ENCODE data around the gene TBC1D1. TPM values are rescaled to one million over a fixed set of nuclear protein-coding genes. Genes with fewer than 3 reads are reported as not detected.

The TBC1D1 gene
- total RNA-seq, 4 donors from 2014 or later = 56.4 to 127 (median 94.8) TPM

DNA sequence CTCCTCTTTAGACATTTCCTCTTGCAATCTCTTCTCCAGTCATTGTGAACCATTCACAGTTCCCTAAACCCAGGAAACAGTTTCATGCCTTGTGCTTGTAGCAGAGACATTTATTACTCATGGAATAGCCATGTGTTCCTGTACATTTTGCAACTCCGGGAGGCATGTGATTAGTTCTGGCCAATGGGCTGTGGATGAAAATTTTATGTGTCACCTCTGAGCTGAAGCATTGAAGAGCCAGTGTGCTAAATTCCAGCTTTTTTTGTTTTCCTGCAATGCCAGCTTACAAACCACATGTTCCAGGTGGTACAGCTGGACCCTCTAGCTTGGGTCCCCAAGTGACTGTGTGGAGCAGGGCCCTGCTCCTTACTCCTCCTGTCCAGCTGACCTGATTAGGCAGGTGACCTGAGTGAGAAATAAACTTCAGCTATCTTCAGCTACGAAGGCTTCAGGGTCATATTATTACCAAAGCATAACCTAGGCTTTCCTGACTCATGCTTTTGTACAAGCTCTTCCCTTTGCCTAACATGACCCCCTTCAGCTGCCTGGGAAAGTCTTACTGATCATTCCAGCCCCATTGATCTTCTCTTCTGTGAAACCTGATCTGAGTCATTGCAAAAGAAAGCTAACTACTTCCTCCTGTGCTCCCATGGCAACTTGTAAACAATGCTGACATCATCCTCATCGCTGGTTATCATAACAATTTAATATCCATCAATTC, 269.8 kb downstream of the TBC1D1 start:
- no peak for DNase-seq (ENCODE audit: low spot score)
- TF ChIP-seq, protein P1, sequence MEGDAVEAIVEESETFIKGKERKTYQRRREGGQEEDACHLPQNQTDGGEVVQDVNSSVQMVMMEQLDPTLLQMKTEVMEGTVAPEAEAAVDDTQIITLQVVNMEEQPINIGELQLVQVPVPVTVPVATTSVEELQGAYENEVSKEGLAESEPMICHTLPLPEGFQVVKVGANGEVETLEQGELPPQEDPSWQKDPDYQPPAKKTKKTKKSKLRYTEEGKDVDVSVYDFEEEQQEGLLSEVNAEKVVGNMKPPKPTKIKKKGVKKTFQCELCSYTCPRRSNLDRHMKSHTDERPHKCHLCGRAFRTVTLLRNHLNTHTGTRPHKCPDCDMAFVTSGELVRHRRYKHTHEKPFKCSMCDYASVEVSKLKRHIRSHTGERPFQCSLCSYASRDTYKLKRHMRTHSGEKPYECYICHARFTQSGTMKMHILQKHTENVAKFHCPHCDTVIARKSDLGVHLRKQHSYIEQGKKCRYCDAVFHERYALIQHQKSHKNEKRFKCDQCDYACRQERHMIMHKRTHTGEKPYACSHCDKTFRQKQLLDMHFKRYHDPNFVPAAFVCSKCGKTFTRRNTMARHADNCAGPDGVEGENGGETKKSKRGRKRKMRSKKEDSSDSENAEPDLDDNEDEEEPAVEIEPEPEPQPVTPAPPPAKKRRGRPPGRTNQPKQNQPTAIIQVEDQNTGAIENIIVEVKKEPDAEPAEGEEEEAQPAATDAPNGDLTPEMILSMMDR (IDR thresholded peaks at IDR 0.05) = no peak

DNA sequence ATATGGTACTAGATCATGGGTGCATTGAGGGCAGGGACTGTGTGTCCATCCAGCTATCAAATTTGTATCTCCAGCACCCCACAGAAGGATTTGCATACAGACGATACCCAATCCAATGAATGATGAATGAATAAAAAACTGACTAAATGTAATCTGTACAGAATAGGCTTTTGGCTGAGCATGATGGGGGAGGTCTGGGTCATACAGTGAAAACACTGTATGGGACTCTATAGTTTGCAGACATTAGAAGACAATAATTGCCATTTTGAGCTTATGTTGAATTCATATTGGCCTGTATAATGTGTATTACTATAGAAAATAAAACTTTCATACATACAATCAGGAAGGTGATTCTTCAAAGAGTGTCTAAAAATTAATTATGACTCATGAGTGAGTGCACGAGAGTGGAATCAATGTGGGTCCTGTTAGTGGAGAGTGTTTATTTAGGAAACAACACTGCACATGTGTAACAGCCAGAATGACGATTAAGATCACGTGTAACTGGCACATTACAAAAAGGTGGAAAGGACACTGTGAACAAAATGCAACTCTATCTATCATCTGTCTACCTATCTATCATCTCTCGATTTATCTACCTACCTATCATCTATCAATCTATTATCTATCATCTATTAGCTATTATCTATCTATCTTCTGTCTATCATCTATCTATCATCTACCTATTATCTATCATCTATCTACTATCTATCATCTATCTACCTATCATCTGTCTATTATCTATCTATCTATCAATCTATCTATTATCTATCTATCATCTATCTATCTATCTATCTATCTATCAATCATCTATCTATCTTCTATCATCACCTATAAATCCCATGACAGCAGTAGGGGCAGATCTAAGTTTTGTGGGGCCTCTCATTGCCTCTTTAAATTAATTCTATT, 270.6 kb downstream of the TBC1D1 start:
- DNase-seq (ENCODE audit: low spot score) = no peak
- peak; percentile 19 for ATAC-seq (ENCODE audit: low FRiP score)
- TF ChIP-seq, protein P1 (IDR thresholded peaks at IDR 0.05) = no peak

More for the DNA sequence above, 269.8 kb downstream of the TBC1D1 start:
- peak; percentile 85 for ATAC-seq (ENCODE audit: low FRiP score)

DNA sequence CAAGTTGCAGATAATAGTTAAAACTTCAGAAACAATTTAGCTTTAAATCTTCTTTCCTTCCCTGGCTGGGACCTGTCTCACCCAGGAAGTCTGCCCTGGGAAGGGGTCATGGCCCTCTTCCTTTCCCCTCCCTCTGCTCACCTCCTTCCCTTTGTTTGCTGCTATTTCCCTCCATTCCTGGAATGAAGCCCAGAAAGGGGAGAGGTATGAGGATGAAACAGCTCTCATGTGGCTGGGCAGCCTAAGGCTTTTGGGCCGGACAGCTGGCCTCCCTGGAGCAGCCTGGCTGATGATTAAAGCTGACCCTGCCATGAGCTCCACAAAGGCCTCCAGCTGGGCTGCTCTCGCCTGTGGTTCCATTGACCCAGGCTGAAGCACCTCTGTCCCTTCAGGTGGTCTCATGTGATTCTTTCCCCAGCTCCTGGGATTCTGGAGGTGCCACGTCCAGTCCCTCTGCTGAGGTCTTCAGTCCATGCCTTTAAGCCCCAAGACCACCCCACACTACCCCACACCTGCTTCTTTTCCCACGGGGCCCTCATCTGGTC, 271.4 kb downstream of the TBC1D1 start:
- ATAC-seq (ENCODE audit: low FRiP score) (no peak), DNase-seq (ENCODE audit: low spot score) (no peak)
- TF ChIP-seq, protein P1 (IDR thresholded peaks at IDR 0.05) = no peak

DNA sequence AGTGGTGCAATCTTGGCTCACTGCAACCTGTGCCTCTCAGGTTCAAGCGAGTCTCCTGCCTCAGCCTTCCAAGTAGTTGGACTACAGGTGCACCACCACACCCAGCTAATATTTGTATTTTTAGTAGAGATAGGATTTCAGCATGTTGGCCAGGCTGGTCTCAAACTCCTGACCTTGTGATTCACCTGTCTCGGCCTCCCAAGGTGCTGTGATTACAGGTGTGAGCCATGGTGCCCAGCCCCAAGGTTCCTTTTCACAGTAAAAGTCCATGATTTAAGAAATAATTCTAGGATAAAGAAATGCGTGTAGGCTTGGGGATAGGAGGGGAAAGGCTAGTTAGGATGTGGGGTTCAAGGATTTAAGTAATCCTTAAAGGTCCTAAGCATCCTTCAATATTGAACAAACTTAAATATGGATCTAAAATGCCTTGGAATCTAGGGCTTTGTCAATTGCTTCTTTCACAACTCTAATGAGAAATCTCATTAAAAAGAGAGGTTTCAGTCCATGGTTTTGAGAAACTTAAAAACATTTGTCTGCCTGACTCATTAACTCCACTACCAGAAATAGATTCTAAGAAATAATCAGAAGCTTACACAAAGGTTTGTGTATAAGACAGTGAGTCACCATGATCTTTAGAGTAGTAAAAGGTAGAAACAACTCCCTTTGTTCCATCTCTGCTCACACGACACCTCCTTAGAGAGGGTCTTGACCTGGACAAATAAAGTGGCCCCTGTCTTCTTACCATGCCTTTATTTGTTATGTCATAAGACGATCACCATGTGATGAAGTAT, 272.5 kb downstream of the TBC1D1 start:
- ATAC-seq (ENCODE audit: low FRiP score) = no peak
- DNase-seq (ENCODE audit: low spot score) = no peak
- TF ChIP-seq, protein P1 (IDR thresholded peaks at IDR 0.05) = no peak

DNA sequence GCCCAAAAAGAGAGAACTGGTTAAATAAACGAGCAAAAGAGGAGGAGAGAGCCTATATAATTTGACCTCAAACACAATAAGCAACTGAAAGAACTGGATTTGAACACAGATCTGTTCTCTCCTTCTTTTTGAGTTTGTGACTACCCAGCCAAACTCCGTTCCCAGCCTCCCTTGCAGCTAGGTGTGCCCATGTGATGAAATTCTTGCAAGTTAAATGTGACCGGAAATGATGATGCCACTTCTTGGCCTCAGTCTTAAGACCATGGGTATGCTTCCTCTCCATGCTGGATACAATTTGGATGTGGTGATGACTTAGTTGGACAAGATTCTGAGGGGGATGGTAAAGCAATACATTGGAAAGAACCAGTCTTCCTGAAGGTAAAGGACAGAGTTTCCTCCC, 273.5 kb downstream of the TBC1D1 start:
- no peak for DNase-seq (ENCODE audit: low spot score)
- no peak for ATAC-seq (ENCODE audit: low FRiP score)
- TF ChIP-seq, protein P1 (IDR thresholded peaks at IDR 0.05) = no peak

DNA sequence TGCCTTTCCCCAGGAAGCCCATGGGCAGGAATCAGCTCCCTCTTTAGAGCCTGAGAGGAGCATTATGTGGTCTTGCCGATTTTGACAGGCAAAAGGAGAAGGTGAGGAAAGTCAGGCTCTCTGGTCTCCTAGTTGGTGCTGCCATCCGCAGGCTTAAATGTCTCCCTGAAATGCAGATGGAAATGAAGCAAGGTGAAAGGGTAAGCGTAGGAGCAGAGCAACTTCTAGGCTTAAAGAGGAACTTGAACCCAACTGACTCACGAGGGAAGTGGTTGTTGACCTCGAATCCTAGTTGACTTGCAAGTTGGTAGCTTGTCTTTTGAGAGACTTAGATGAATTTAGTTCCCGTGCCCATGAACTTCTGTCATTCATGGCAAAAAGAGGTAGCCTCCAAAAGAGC, 275.2 kb downstream of the TBC1D1 start:
- DNase-seq (ENCODE audit: low spot score) (no peak), ATAC-seq (ENCODE audit: low FRiP score) (no peak)
- TF ChIP-seq, protein P1 (IDR thresholded peaks at IDR 0.05) = no peak
